GM19023 (cell line): ENCODE measurements around the gene FAM72D.
A peak's percentile ranks its signal among the peaks of the same experiment; 100 is the strongest.
"Not testable (repeated sequence)": the region's sequence is repeated elsewhere in the genome, so short reads cannot be mapped to it uniquely, and the experiment has no call there.

Experiments used
- ATAC-seq: cut with Tn5 transposase; IDR thresholded peaks from one replicate; pipeline ENCODE4 v1.9.1; 2021; ENCODE audit warnings: mild to moderate bottlenecking, moderate library complexity; ENCODE audit not compliant: unreplicated experiment

FAM72D gene

GRCh38 chr1:145082483-145083255, 13.1 kb upstream of the FAM72D start:
- ATAC-seq = not testable (repeated sequence)

GRCh38 chr1:145093517-145094149, 2.1 kb upstream of the FAM72D start:
- ATAC-seq = not testable (repeated sequence)

GRCh38 chr1:145094655-145095211, 1.0 kb upstream of the FAM72D start:
- peak; percentile 2 for ATAC-seq

- not testable (repeated sequence) for ATAC-seq
Measured at GRCh38 chr1:145101725-145102124, 6.0 kb downstream of the FAM72D start.

GRCh38 chr1:145103294-145103693, 7.5 kb downstream of the FAM72D start:
- ATAC-seq = not testable (repeated sequence)

GRCh38 chr1:145111674-145112073, 15.9 kb downstream of the FAM72D start:
- not testable (repeated sequence) for ATAC-seq

GRCh38 chr1:145112703-145113102, 16.9 kb downstream of the FAM72D start:
- not testable (repeated sequence) for ATAC-seq

GRCh38 chr1:145114560-145115057, 18.8 kb downstream of the FAM72D start:
- not testable (repeated sequence) for ATAC-seq

GRCh38 chr1:145115587-145116493, 20.1 kb downstream of the FAM72D start:
- not testable (repeated sequence) for ATAC-seq

GRCh38 chr1:145119842-145120241, 24.1 kb downstream of the FAM72D start:
- ATAC-seq = not testable (repeated sequence)

- ATAC-seq = not testable (repeated sequence)
Measured at GRCh38 chr1:145122344-145123061, 26.7 kb downstream of the FAM72D start.

GRCh38 chr1:145123062-145123395, 27.3 kb downstream of the FAM72D start:
- ATAC-seq = not testable (repeated sequence)

- ATAC-seq = not testable (repeated sequence)
Measured at GRCh38 chr1:145123992-145124641, 28.3 kb downstream of the FAM72D start.

GRCh38 chr1:145125112-145125511, 29.3 kb downstream of the FAM72D start:
- ATAC-seq = not testable (repeated sequence)

- not testable (repeated sequence) for ATAC-seq
Measured at GRCh38 chr1:145127144-145127543, 31.4 kb downstream of the FAM72D start.

- not testable (repeated sequence) for ATAC-seq
Measured at GRCh38 chr1:145128697-145129469, 33.1 kb downstream of the FAM72D start.

- not testable (repeated sequence) for ATAC-seq
Measured at GRCh38 chr1:145134476-145134875, 38.7 kb downstream of the FAM72D start.

- ATAC-seq = not testable (repeated sequence)
Measured at GRCh38 chr1:145140549-145140948, 44.8 kb downstream of the FAM72D start.
